Peyer's patch (tissue), 4 donors: ENCODE data around the gene SAG. TPM values are rescaled to one million over a fixed set of nuclear protein-coding genes. Genes with fewer than 3 reads are reported as not detected.
A peak's percentile ranks its signal among the peaks of the same experiment; 100 is the strongest.

Experiments used
- DNase-seq, 3 donors: peaks; one replicate each; pipeline ENCODE4 v3.0.0-alpha.2; 2017 to 2019
- H3K27ac ChIP-seq, 4 donors: fragments of 200-600 bp; sonication (generic); one replicate each; pipeline ENCODE4 v1.5.1; 2016 to 2019
- H3K27me3 ChIP-seq, 2 donors: fragments of 200-600 bp; sonication (generic); one replicate each; pipeline ENCODE4 v1.5.1; 2019
- H3K36me3 ChIP-seq, 3 donors: fragments of 200-600 bp; sonication (generic); one replicate each; pipeline ENCODE4 v1.5.1; 2016 to 2019
- H3K4me1 ChIP-seq, 4 donors: fragments of 200-600 bp; sonication (generic); one replicate each; pipeline ENCODE4 v1.5.1; 2016 to 2019
- H3K4me3 ChIP-seq, 4 donors: fragments of 200-600 bp; sonication (generic); 1 replicate in 3 of 4; 2 replicates in 1 of 4; pipeline ENCODE4 v1.5.1; 2016 to 2019; ENCODE audit warnings: mild to moderate bottlenecking in 1 of 4
- H3K9me3 ChIP-seq, 4 donors: fragments of 200-600 bp; sonication (generic); one replicate each; pipeline ENCODE4 v1.5.1; 2016 to 2019; ENCODE audit warnings: mild to moderate bottlenecking in 1 of 4
- CTCF ChIP-seq, 6 experiments: fragments of 450-650 bp in 4 of 6; fragments of 200-600 bp in 2 of 6; sonication (generic) in 1 of 6; IDR thresholded peaks; one replicate each; pipeline ENCODE4 v1.5.1; 2017 to 2019; ENCODE audit warnings: antibody characterized with exemption in 6 of 6, mild to moderate bottlenecking in 3 of 6, moderate library complexity in 1 of 6
- POLR2A ChIP-seq, 2 donors: fragments of 450-650 bp; IDR thresholded peaks; one replicate each; pipeline ENCODE4 v1.5.1; 2017; ENCODE audit warnings: antibody characterized with exemption in 2 of 2, mild to moderate bottlenecking in 2 of 2, moderate library complexity in 2 of 2
- total RNA-seq, 4 donors: library from RNA; depleted of rRNA; stranded (reverse); fragments of >200 nt; gene quantifications; one replicate each; pipeline ENCODE4 v1.1.0, GENCODE V29; 2016

SAG gene
- total RNA-seq, 4 donors from 2014 or later = not detected

- no peaks in the 10 kb centered on the region for H3K36me3 ChIP-seq
- H3K27ac ChIP-seq = no peak overlapping the region
- H3K9me3 ChIP-seq = no peaks in the 10 kb centered on the region
- H3K4me3 ChIP-seq = no peak overlapping the region
- DNase-seq = peak in 1 of 3 donors; percentile 14
- no peaks in the 10 kb centered on the region for H3K27me3 ChIP-seq
- no peak for TF ChIP-seq POLR2A (IDR thresholded peaks at IDR 0.05)
- no peak for TF ChIP-seq CTCF (IDR thresholded peaks at IDR 0.05)
- peaks cover 0 to 18% (median 2%) of the 10 kb centered on the region in 4 donors for H3K4me1 ChIP-seq
Measured at GRCh38 chr2:233359823-233360222, 52.2 kb downstream of the SAG start.

GRCh38 chr2:233360771-233361176, 53.2 kb downstream of the SAG start:
- TF ChIP-seq CTCF (IDR thresholded peaks at IDR 0.05) (no peak), POLR2A (IDR thresholded peaks at IDR 0.05) (no peak)
- H3K4me3 ChIP-seq = no peak overlapping the region
- H3K27ac ChIP-seq = no peak overlapping the region
- H3K4me1 ChIP-seq = peaks cover 0 to 14% (median 0%) of the 10 kb centered on the region in 4 donors
- H3K27me3 ChIP-seq = no peaks in the 10 kb centered on the region
- DNase-seq = peak in 1 of 3 donors; percentile 4
- H3K9me3 ChIP-seq = no peaks in the 10 kb centered on the region
- no peaks in the 10 kb centered on the region for H3K36me3 ChIP-seq

GRCh38 chr2:233361297-233361696, 53.7 kb downstream of the SAG start:
- Histone ChIP-seq H3K27me3 (no peaks in the 10 kb centered on the region), H3K9me3 (no peaks in the 10 kb centered on the region), H3K4me1 (peaks cover 0 to 8% (median 0%) of the 10 kb centered on the region in 4 donors), H3K36me3 (no peaks in the 10 kb centered on the region), H3K27ac (no peak overlapping the region), H3K4me3 (no peak overlapping the region)
- peak in 1 of 3 donors; percentile 10 for DNase-seq
- TF ChIP-seq POLR2A (IDR thresholded peaks at IDR 0.05) (no peak), CTCF (IDR thresholded peaks at IDR 0.05) (no peak)

- H3K27ac ChIP-seq = no peak overlapping the region
Measured at GRCh38 chr2:233362742-233363141, 55.1 kb downstream of the SAG start.

GRCh38 chr2:233363744-233364235, 56.2 kb downstream of the SAG start:
- no peaks in the 10 kb centered on the region for H3K27me3 ChIP-seq
- TF ChIP-seq POLR2A (IDR thresholded peaks at IDR 0.05) = no peak

More at GRCh38 chr2:233362742-233363141, 55.1 kb downstream of the SAG start:
- H3K4me3 ChIP-seq = no peak overlapping the region
- no peaks in the 10 kb centered on the region for H3K27me3 ChIP-seq
- TF ChIP-seq POLR2A (IDR thresholded peaks at IDR 0.05) = no peak
- TF ChIP-seq CTCF (IDR thresholded peaks at IDR 0.05) = no peak
- H3K36me3 ChIP-seq = no peaks in the 10 kb centered on the region
- DNase-seq = no peak
- no peaks in the 10 kb centered on the region for H3K4me1 ChIP-seq
- no peaks in the 10 kb centered on the region for H3K9me3 ChIP-seq

GRCh38 chr2:233365861-233366520, 58.4 kb downstream of the SAG start:
- H3K4me3 ChIP-seq = no peak overlapping the region
- H3K36me3 ChIP-seq = no peaks in the 10 kb centered on the region
- no peaks in the 10 kb centered on the region for H3K9me3 ChIP-seq
- TF ChIP-seq POLR2A (IDR thresholded peaks at IDR 0.05) = no peak
- TF ChIP-seq CTCF (IDR thresholded peaks at IDR 0.05) = no peak
- H3K27ac ChIP-seq = no peak overlapping the region
- DNase-seq = no peak
- no peaks in the 10 kb centered on the region for H3K4me1 ChIP-seq
- H3K27me3 ChIP-seq = no peaks in the 10 kb centered on the region

More at GRCh38 chr2:233363744-233364235, 56.2 kb downstream of the SAG start:
- H3K9me3 ChIP-seq = no peaks in the 10 kb centered on the region
- H3K4me3 ChIP-seq = no peak overlapping the region
- H3K4me1 ChIP-seq = no peaks in the 10 kb centered on the region
- DNase-seq = no peak
- no peak overlapping the region for H3K27ac ChIP-seq
- H3K36me3 ChIP-seq = no peaks in the 10 kb centered on the region
